GM18867 (cell line): ENCODE results near the gene PANX1.
A peak's percentile ranks its signal among the peaks of the same experiment; 100 is the strongest.
"Not testable (repeated sequence)": the region's sequence is repeated elsewhere in the genome, so short reads cannot be mapped to it uniquely, and the experiment has no call there.

ENCODE experiments used
- ATAC-seq: cut with Tn5 transposase; IDR thresholded peaks from one replicate; pipeline ENCODE4 v1.9.1; 2021; ENCODE audit warnings: mild to moderate bottlenecking, moderate library complexity; ENCODE audit not compliant: unreplicated experiment

The PANX1 gene, protein sequence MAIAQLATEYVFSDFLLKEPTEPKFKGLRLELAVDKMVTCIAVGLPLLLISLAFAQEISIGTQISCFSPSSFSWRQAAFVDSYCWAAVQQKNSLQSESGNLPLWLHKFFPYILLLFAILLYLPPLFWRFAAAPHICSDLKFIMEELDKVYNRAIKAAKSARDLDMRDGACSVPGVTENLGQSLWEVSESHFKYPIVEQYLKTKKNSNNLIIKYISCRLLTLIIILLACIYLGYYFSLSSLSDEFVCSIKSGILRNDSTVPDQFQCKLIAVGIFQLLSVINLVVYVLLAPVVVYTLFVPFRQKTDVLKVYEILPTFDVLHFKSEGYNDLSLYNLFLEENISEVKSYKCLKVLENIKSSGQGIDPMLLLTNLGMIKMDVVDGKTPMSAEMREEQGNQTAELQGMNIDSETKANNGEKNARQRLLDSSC

DNA sequence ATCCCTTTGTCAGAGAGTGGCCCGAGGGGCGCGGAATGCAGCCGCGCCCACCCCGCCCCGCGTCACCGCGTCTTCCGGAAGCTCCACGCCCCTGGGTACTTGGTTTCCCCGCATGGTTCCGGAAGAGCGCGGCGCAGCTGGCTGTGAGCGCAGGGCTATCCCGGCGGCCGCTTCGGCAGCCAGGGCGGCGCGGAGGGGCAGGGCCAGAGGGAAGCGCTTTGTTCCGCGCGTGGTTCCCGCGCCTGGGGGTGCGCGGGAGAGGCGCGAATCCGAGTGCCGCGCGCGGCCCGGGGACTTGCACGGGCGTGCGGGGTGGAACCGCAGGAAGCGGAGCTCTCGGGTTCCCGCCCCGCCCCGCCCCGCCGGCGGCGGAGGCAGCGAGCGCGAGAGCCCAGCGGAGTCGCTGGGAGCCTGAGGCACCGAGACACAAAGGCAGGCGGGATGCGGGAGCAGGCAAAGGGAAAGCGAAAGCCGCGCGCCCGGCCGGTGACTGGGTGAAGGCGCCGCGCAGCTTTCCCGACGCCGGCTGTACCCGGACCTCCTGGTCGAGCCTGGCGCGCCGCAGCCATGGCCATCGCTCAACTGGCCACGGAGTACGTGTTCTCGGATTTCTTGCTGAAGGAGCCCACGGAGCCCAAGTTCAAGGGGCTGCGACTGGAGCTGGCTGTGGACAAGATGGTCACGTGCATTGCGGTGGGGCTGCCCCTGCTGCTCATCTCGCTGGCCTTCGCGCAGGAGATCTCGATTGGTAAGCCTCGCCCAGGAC lies at the start of gene PANX1:
Gene PANX1, plus strand, starts transcription at position 96 of the 766 bp plus-strand sequence. Its CDS starts 472 bp downstream, at position 568.
- ATAC-seq, result peak; percentile 88

DNA sequence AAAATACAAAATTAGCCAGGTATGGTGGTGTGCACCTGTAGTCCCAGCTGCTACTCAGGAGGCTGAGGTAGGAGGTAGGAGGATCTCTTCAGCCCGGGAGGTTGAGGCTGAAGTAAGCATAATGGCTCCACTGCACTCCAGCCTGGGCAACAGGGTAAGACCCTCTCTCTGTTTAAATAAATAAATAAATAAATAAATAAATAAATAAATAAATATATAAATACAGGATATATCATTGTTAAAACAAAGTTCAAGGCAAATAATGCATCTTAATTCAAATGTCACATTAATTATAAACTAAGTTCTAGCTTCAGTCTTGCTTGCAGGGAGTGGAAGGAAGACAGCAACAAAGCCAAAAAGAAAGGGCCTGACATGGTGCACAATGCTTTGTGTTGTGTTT lies 44.5 kb upstream of the PANX1 start:
- no peak for ATAC-seq

DNA sequence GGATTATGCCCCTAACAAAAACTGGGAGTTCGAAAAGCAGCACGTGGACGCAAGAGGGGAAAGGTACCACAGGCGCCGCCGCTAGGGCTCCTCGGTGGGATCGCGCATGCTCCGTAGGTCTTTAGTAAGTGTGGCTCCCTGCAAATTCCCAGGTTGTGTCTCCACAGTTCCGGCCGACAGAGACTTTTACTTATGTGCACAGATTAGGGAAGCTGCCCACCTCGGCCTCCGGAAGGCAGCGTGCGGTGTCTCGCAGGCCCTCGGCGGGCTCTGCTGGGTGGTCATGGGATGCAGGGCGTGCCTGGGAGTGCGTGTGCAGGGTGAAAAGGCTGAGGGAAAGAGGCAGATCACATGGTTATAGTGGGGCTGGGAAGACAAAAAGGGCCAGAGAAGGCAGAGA lies 39.7 kb upstream of the PANX1 start:
- ATAC-seq, result no peak

DNA sequence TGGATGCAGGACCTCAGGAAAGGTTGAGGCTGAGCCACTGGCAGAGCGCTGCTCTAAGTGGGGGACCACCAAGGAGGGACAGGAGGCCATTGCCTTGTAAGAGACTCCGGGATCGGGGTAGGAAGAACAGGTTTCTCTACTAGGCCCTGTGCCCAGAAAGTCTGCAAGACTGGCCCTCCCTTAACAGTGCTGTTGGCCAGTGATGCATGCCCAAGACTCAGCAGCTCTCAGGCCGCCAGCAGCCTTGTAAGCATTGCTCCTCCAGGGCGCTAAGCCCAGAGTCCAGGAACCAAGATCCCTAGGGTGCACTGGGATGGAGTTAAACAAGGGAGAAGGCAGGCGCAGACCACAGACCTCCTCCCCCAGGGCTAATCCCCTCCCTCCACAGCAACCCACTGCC lies 39.3 kb upstream of the PANX1 start:
- ATAC-seq, result no peak

DNA sequence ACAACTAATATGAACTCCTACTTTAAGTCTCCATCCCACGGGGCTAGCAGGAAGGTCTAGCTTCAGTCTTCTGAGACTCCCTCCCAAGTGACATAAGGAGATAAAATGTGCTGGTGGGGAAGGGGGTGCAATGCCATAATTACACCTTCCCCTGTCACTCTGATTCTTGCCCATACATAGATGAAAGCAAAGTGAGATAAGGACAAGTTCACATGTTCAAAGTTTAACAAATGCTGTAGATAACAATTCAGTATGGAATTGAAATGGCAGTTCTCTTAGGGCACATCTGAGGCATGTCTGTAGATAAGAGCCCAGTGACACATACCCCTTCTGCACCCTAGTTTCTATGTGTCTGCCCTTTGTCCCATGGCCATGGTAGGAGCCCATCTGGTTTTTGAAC lies 38.2 kb upstream of the PANX1 start:
- ATAC-seq, result no peak

DNA sequence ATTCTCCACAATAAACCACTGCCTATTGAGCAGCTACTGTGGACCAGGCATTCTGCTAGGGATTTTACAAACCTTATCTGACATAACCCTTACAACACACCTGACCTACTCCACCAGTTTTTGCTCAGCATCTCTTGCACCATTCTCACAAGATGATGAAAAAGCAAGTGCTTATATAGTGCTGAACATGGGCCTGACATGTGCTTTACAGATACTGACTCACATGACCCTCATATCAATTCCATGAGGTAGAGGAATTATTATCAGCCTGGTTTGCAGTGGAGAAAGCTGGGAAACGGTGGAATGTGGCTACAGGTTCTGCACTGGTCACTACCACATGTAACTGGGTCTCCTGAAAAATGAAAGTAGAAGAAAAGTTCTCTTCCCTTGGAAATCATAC lies 37.5 kb upstream of the PANX1 start:
- no peak for ATAC-seq

DNA sequence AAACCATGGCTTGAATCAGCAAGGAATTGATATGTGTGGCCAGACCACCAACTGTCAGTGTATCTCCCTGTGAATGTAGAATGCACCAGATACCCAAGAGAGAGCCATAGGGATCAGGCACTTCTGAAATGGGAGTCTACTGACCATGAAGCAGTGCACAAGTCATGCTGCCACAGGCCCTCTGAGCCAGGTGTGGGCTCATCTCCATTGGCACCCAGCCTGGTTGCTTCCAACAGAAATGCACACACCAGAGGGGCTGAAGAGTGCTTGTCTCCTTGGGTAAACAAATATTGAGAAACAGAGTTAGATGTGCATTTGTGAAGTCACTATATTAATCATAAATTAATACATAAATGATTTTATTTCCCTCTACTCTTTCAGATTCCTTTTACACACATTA lies 28.4 kb upstream of the PANX1 start:
- no peak for ATAC-seq

DNA sequence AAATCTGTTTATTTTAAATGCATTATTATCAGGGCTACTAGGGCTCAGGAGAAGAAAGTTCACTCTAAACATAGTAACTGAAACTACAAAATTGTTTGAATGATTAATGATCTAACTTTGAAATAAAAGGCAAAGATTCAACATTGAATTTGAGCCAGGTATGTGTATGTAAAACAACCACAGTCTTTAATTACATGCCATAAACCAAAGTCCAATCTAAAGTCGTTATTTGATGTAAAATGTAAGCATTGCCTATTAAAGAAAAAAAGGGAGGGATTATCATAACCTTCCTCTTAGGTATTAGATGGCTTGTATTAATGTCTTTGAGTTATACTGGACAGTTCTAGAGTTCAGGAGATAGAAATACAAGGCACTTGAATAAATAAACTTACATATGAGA lies 25.2 kb upstream of the PANX1 start:
- no peak for ATAC-seq

DNA sequence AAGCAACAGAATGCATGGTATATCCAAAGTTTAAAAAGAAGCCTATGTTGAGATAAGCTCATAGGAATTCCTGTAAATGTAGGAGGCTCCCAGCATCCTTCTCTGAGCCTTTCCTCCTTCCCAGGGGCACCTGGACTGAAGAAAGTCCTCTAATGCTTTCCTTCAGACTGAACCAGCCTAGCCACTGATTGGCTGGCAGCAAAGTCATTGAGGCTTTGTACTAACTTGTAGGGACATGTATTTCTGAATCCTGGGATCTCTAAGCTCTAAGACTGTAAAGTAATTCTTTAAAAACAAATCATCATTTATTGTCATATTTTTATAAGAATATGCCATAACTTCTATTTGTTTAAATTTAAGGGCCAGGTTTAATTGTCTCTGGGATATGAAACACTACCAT lies 23.9 kb upstream of the PANX1 start:
- ATAC-seq, result no peak

DNA sequence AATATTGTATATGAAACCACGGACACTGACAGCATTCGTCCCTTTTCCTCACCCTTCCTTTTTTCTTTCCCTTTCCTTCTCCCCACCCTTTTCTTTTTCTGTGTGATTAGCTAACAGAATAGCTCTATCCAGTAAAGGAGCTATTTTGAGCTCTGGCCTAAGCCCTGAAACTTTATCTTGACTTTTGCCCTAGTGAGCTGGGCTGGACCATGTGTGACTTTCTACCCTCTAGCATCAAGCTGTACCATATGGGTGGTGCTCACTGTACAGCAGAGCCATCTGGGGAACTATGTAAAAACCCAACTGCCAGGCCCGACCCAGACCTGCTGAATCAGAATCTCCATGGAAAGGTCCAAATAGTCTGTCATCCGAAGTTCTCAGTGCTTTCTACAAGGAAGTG lies 21.9 kb upstream of the PANX1 start:
- no peak for ATAC-seq

DNA sequence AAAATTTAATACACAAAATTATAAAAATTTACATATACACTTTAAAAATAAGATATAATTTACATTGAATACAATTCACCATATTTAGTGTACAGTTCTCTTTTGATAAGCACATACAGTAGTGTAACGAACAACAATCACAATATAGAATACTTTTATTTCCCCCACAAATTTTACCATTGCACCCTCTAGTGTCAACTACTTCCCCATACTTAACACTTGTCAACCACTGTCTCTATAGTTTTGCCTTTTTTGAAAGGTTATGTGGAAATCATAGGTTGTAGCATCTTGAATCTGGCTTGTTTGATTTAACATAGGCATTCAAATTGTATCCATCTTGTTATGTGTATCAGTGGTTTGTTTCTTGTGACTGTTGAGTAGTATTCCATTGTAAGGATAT lies 21.3 kb upstream of the PANX1 start:
- ATAC-seq, result no peak

DNA sequence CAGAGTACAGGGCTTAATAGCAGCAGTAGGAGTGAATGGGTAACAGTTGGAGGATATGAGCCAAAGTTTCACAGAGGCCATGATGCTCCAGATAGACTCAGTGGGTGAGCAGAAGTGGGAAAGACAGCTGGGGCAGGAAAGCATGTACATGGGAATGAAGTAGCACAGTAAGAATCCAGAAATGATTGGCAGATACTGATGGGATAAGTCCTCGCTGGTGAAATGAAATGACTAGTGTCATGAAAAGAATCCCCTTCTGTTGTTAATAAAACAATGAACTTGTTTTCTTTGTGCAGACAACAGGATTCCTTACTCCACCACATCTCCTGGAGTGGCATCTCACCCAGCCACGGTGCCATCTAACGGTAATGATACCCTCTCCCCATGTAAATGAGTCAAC lies 17.4 kb upstream of the PANX1 start:
- no peak for ATAC-seq

DNA sequence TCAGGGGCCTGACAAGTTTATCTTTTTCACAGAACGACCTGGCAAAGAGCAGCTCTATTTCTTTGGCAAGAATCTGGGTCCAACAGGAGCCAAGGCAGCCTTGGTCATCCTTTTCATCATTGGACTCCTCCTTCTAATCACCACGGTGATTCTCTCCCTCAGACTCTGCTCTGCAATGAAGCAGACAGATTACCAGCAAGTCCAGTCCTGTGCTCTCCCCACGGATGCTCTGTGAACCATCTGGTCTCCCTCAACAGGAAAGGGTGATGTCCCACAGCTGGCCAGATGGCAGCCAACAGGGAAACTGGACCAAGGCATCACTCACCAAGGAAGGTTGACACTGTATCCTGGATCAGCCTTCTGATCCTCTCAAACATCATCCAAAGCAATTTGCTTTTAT lies 17.0 kb upstream of the PANX1 start:
- no peak for ATAC-seq

DNA sequence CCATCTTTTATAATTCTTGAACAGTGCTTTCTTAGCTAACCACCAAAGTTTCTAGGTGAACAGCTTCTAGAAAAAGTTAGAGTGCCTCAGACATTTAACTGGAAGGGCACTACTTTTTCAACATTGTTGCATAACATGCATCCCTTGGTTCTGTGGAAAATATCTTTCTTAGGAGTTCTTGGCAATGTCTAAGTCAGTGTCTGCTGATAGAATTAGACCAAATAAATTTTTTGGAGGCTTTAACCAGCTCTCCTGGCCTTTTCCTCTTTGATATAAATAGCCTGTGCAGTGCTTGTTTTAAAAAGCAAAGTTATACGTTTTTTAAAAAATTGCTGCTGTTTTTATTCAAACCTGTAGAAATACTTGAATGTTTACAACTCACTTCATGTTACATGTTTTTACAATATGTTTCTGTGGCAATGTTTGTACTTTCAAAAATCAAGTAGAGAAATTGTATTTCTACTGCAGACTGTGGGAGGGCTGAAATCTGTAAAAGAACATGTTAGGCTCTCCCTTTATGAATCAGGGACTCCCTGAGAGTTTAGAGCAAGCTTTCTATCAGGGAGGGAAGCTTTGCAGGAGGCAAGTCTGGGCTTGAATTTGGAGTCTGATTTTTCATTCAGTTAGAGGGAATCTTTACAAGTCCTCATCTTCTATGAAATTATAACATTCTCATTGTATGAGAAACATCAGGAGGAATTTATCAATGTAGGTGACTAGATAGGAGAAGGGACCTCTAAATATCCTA lies 16.3 kb upstream of the PANX1 start:
- no peak for ATAC-seq

DNA sequence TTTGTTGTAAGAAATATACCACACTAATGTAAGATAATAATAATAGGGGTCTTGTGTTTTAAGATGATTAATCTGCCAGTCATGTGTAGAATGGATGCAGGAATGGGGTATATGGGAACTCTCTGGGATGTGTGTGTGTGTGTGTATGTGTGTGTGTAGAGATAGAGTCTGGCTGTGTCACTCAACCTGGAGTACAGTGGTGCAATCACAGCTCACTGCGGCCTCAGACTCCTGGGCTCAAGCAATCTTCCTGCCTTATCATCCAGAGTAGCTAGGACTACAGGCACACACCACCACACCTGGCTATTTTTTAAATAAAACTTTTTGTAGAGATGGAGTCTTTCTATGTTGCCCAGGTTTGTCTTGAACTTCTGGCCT lies 11.5 kb upstream of the PANX1 start:
- no peak for ATAC-seq

DNA sequence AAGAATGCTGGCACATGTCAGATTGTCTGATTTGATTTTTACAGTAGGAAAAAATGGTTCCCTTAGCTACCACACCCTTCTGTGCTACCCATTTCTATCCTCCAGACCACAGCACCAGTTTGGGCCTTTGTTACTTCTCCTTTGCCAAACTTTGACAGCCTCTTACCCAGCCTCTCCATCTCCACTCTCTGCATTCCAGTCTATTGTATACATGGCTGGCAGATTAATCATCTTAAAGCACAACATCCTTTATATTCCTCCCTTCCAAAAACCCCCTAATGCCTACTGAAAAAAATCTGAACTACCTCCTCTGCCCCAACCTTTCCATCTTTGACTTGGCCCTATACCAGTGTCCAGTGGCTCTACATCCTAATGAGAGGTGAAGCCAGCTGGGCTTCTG lies 10.8 kb upstream of the PANX1 start:
- no peak for ATAC-seq

DNA sequence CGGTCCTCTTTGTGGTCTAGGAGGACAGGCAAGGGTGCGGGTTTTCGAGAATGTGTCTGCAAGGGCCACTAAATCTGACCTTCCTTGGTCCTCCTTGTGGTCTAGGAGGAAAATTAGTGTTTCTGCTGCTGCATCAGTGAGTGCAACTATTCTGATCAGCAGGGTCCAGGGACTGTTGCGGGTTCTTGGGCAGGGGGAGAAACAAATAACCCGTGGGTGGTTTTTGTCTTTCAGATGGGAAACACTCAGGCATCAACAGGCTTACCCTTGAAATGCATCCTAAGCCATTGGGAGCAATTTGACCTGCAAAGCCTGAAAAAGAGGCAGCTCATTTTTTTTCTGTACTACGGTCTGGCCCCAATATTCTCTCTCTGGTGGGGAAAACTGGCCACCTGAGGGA lies 9.0 kb upstream of the PANX1 start:
- not testable (repeated sequence) for ATAC-seq

DNA sequence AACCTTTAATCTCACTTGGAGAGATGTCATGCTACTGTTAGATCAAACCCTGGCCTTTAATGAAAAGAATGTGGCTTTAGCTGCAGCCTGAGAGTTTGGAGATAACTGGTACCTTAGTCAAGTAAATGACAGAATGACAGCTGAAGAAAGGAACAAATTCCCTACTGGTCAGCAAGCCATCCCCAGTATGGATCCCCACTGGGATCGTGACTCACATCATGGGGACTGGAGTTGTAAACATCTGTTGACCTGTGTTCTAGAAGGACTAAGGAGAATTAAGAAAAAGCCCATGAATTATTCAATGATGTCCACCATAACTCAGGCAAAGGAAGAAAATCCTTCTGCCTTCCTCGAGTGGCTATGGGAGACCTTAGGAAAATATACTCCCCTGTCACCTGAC lies 8.1 kb upstream of the PANX1 start:
- not testable (repeated sequence) for ATAC-seq

DNA sequence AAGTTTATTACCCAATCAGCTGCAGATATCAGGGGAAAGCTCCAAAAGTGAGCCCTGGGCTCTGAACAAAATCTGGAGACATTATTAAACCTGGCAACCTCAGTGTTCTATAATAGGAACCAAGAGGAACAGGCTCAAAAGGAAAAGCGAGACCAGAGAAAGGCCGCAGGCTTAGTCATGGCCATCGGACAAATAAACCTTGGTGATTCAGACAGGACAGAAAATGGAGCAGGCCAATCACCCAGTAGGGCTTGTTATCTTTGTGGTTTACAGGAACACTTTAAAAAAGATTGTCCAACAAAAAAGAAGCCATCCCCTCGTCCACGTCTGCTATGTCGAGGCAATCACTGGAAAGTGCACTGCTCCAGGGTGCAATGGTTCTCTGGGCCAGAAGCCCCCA lies 7.7 kb upstream of the PANX1 start:
- ATAC-seq, result no peak

DNA sequence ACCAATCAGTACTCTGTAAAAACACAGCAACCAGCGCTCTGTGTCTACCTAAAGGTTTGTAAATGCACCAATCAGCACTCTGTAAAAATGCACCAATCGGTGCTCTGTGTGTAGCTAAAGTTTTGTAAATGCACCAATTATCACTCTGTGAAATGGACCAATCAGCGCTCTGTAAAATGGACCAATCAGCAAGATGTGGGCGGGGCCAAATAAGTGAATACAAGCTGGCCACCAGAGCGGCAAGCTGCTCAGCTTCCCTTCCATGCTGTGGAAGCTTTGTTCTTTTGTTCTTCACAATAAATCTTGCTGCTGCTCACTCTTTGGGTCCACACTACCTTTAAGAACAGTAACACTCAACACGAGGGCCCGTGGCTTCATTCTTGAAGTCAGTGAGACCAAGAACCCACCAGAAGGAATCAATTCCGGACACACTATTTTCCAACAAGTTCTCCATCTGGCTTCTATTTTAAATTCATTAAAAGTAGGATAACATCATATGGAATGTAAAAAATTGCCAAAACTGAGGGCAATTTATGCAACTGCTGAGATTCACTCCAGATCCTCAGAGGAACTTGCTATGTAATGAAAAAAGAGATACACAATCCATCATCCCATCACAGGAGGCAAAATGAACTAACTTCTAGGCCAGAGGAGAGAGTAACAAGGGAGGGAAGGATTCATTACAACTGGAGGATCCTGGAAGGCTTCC lies 3.1 kb upstream of the PANX1 start:
- no peak for ATAC-seq

DNA sequence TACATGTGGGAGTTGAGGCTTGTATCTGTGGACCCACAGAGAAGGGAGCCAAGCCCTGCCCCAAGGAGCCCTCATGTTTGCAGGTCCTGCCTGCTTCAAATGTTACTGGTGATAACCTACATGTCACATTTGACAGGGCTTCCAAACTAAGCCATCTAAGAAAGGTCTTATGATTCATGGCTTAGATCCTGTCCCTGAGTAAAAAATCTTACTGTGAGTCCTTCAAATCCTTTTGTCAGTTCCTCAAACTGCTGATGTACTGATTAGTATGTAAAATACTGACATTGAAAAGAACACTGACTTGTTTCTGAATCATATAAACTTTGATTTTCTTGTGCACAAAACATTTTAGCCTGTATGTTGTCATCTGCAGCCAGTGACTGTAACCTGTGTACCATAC lies 1.0 kb upstream of the PANX1 start:
- ATAC-seq, result no peak
